WTC11 (cell line): ENCODE data around the gene TNIK. TPM values are rescaled to one million over a fixed set of nuclear protein-coding genes. Genes with fewer than 3 reads are reported as not detected.
"Not testable (repeated sequence)": the region's sequence is repeated elsewhere in the genome, so short reads cannot be mapped to it uniquely, and the experiment has no call there.

Source experiments
- ATAC-seq: fragments of 200-7000 bp; cut with Tn5 transposase; 2 replicates; pipeline ENCODE4 v1.10.0; 2021; ENCODE audit warnings: mild to moderate bottlenecking, moderate library complexity
- CTCF ChIA-PET: fragments of 300-600 bp; sonication (Branson Sonifier 250); formaldehyde crosslinking; loops from one replicate; lab custom pipeline; 2021; ENCODE audit warnings: antibody characterized with exemption; lab: Charles Lee
- POLR2A ChIA-PET: fragments of 350-600 bp; sonication (Branson Sonifier 250); formaldehyde crosslinking; loops from one replicate; lab custom pipeline; 2021; ENCODE audit warnings: antibody characterized with exemption; lab: Charles Lee
- DNase-seq: peaks from one replicate; pipeline ENCODE4 v3.0.0; 2021; ENCODE audit warnings: low spot score
- H3K27ac Mint-ChIP-seq: 2 replicates; pipeline ENCODE4 v1.8.0; 2021; ENCODE audit warnings: mixed read lengths
- H3K27me3 Mint-ChIP-seq: 2 replicates; pipeline ENCODE4 v1.8.0; 2021; ENCODE audit warnings: low read depth, mild to moderate bottlenecking, moderate library complexity, mixed read lengths
- H3K36me3 Mint-ChIP-seq: 2 replicates; pipeline ENCODE4 v1.8.0; 2021; ENCODE audit warnings: mixed read lengths
- H3K4me1 Mint-ChIP-seq: 2 replicates; pipeline ENCODE4 v1.8.0; 2022; ENCODE audit warnings: mixed read lengths
- H3K4me3 Mint-ChIP-seq: 2 replicates; pipeline ENCODE4 v1.8.0; 2021; ENCODE audit warnings: mild to moderate bottlenecking, moderate library complexity, mixed read lengths
- H3K9me3 Mint-ChIP-seq: 2 replicates; pipeline ENCODE4 v1.8.0; 2021; ENCODE audit warnings: mixed read lengths
- E2F5 ChIP-seq: sonication (generic); formaldehyde crosslinking; IDR thresholded peaks from 2 replicates; pipeline ENCODE4 v1.8.1; 2022; ENCODE audit warnings: mild to moderate bottlenecking, moderate library complexity, missing genetic modification reagents
- FOXK1 ChIP-seq: sonication (generic); formaldehyde crosslinking; IDR thresholded peaks from 2 replicates; pipeline ENCODE4 v1.8.0; 2022; ENCODE audit warnings: mild to moderate bottlenecking, moderate library complexity, missing genetic modification reagents
- HMGA2 ChIP-seq: fragments of 250-450 bp; sonication (Bioruptor Pico); IDR thresholded peaks from 2 replicates; pipeline ENCODE4 v1.4.0; 2021; ENCODE audit warnings: mild to moderate bottlenecking, moderate library complexity
- HMGXB4 ChIP-seq: sonication (generic); formaldehyde crosslinking; IDR thresholded peaks from 2 replicates; pipeline ENCODE4 v1.8.1; 2023; ENCODE audit warnings: mild to moderate bottlenecking, moderate library complexity, missing genetic modification reagents
- NFATC4 ChIP-seq: fragments of 250-450 bp; sonication (Bioruptor Pico); IDR thresholded peaks from 2 replicates; pipeline ENCODE4 v1.9.0; 2021; ENCODE audit warnings: mild to moderate bottlenecking
- NFE2L1 ChIP-seq: sonication (generic); formaldehyde crosslinking; IDR thresholded peaks from 2 replicates; pipeline ENCODE4 v1.8.1; 2023; ENCODE audit warnings: missing genetic modification reagents
- NR3C1 ChIP-seq: sonication (generic); formaldehyde crosslinking; conservative IDR thresholded peaks from 2 replicates; pipeline ENCODE4 v1.8.1; 2023; ENCODE audit warnings: low read depth, mild to moderate bottlenecking, missing genetic modification reagents
- TCF7 ChIP-seq: sonication (generic); formaldehyde crosslinking; IDR thresholded peaks from 2 replicates; pipeline ENCODE4 v1.8.0; 2022; ENCODE audit warnings: mild to moderate bottlenecking, low read depth, missing genetic modification reagents, moderate library complexity
- total RNA-seq: library from RNA; stranded (reverse); gene quantifications from 3 replicates; pipeline ENCODE4 v1.2.3, GENCODE V29; 2021
- TF ChIP-seq, protein P1 (sequence below): sonication (generic); formaldehyde crosslinking; IDR thresholded peaks from 2 replicates; pipeline ENCODE4 v1.8.0; 2023; ENCODE audit warnings: missing genetic modification reagents
- TF ChIP-seq, protein P2 (sequence below): sonication (generic); formaldehyde crosslinking; IDR thresholded peaks from 2 replicates; pipeline ENCODE4 v1.8.0; 2022; ENCODE audit warnings: mild to moderate bottlenecking, missing genetic modification reagents

Gene TNIK
- total RNA-seq, 1 experiment from 2014 or later: 50.3 TPM

DNA sequence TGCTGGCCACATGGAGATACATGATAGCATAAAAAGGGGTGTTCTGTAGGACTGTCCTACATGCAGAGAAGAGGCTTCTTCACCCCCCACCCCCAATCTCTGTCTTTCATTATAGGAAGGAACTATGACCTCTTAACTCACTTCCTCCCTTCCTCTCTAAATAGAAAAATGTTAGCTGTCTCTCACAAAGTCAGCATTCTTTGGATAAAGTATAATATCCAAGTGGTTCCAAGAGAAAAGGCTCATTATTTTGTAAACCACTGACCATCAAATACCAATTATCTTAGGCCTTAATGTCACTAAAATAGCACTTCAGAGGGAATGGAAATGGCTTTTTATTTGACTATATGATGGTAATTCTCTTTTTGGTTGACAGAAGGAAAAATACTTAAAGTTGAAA, 338.4 kb downstream of the TNIK start:
- peaks cover 5% of the 10 kb centered on the region for H3K27me3 Mint-ChIP-seq
- POLR2A ChIA-PET: interaction anchor here (0.6 to 1.1 kb wide), 3 partner anchors 12 to 625 kb away, joined by 3 to 6 read pairs (median 4); no protein-coding TSS in a partner anchor
- H3K4me3 Mint-ChIP-seq: no peak overlapping the region
- ATAC-seq: no peak
- H3K9me3 Mint-ChIP-seq: peaks cover 7% of the 10 kb centered on the region
- peaks cover 62% of the 10 kb centered on the region for H3K36me3 Mint-ChIP-seq
- no peak for DNase-seq
- TF ChIP-seq FOXK1 (CRISPR knock-in tag): no peak
- no peak for TF ChIP-seq NFATC4 (CRISPR knock-in tag)
- no peak for TF ChIP-seq HMGXB4 (CRISPR knock-in tag)
- TF ChIP-seq, all 79 proteins: peak for 0
- Mint-ChIP-seq H3K27ac (no peak overlapping the region), H3K4me1 (peaks cover 6% of the 10 kb centered on the region)
- CTCF ChIA-PET: interaction anchor here (0.6 to 1.4 kb wide), 3 partner anchors 8 to 160 kb away, joined by 3 to 7 read pairs (median 4); no protein-coding TSS in a partner anchor

DNA sequence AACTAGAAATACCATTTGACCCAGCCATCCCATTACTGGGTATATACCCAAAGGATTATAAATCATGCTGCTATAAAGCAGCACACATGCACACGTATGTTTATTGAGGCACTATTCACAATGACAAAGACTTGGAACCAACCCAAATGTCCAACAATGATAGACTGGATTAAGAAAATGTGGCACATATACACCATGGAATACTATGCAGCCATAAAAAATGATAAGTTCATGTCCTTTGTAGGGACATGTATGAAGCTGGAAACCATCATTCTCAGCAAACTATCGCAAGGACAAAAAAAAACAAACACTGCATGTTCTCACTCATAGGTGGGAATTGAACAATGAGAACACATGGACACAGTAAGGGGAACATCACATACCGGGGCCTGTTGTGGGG, 340.8 kb downstream of the TNIK start:
- Mint-ChIP-seq H3K4me1 (peaks cover 14% of the 10 kb centered on the region), H3K36me3 (peaks cover 51% of the 10 kb centered on the region)
- CTCF ChIA-PET, POLR2A ChIA-PET, H3K27ac Mint-ChIP-seq, ATAC-seq, H3K27me3 Mint-ChIP-seq, DNase-seq, H3K4me3 Mint-ChIP-seq, H3K9me3 Mint-ChIP-seq: not testable (repeated sequence)

DNA sequence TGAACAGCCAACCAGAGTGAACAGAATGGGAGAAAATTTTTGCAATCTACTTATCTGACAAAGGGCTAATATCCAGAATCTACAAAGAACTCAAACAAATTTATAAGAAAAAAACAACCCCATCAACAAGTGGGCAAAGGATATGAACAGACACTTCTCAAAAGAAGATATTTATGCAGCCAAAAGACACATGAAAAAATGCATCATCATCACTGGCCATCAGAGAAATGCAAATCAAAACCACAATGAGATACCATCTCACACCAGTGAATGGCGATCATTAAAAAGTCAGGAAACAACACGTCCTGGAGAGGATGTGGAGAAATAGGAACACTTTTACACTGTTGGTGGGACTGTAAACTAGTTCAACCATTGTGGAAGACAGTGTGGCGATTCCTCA, 341.2 kb downstream of the TNIK start:
- peaks cover 14% of the 10 kb centered on the region for H3K4me1 Mint-ChIP-seq
- CTCF ChIA-PET, DNase-seq, H3K27me3 Mint-ChIP-seq, H3K27ac Mint-ChIP-seq, H3K4me3 Mint-ChIP-seq, POLR2A ChIA-PET, H3K9me3 Mint-ChIP-seq, ATAC-seq: not testable (repeated sequence)
- peaks cover 49% of the 10 kb centered on the region for H3K36me3 Mint-ChIP-seq

DNA sequence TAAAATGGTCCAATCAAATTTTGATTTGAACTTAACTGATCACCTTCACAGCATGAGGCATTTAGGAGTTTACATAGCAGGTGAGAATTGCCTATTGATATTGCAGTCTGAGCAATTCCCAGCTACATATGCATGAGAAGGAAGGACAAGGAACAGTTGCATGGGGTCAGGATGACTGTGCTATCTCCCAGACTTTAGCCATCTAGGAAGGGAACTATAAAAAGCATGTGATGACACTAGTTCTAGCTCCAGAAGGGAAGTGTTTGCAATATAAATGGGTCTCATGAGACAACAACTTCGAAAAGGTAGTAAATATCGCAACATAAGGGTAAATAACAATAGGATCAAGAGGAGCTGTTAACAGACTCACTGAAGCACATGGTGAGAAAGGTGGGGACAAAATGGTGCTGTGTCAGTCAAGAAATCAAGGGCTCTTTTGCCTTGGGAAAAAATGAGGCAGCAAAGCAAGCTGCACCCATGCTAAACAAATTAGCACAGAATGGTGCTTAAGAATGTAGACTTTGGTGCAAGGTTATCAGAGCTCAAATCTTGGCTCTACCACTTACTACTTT, 343.3 kb downstream of the TNIK start:
- H3K36me3 Mint-ChIP-seq: peaks cover 35% of the 10 kb centered on the region
- peaks cover 7% of the 10 kb centered on the region for H3K9me3 Mint-ChIP-seq
- no peak for DNase-seq
- peak; percentile 66 for ATAC-seq
- H3K27me3 Mint-ChIP-seq: peaks cover 9% of the 10 kb centered on the region
- H3K4me1 Mint-ChIP-seq: peaks cover 14% of the 10 kb centered on the region
- TF ChIP-seq E2F5 (CRISPR knock-in tag): no peak
- TF ChIP-seq, protein P1, sequence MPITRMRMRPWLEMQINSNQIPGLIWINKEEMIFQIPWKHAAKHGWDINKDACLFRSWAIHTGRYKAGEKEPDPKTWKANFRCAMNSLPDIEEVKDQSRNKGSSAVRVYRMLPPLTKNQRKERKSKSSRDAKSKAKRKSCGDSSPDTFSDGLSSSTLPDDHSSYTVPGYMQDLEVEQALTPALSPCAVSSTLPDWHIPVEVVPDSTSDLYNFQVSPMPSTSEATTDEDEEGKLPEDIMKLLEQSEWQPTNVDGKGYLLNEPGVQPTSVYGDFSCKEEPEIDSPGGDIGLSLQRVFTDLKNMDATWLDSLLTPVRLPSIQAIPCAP: no peak
- TF ChIP-seq, protein P2, sequence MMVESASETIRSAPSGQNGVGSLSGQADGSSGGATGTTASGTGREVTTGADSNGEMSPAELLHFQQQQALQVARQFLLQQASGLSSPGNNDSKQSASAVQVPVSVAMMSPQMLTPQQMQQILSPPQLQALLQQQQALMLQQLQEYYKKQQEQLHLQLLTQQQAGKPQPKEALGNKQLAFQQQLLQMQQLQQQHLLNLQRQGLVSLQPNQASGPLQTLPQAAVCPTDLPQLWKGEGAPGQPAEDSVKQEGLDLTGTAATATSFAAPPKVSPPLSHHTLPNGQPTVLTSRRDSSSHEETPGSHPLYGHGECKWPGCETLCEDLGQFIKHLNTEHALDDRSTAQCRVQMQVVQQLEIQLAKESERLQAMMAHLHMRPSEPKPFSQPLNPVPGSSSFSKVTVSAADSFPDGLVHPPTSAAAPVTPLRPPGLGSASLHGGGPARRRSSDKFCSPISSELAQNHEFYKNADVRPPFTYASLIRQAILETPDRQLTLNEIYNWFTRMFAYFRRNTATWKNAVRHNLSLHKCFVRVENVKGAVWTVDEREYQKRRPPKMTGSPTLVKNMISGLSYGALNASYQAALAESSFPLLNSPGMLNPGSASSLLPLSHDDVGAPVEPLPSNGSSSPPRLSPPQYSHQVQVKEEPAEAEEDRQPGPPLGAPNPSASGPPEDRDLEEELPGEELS (CRISPR knock-in tag): no peak
- TF ChIP-seq NR3C1 (CRISPR knock-in tag): no peak
- no peak for TF ChIP-seq HMGA2 (CRISPR knock-in tag)
- no peak for TF ChIP-seq TCF7 (CRISPR knock-in tag)
- peak; percentile 53; the same call in 1 of the 2 replicates for TF ChIP-seq NFE2L1 (CRISPR knock-in tag)
- ChIA-PET CTCF (interaction anchor here (1.1 to 1.5 kb wide), 2 partner anchors 67 to 497 kb away, joined by 4 to 6 read pairs; no protein-coding TSS in a partner anchor), POLR2A (no interaction called here)
- no peak overlapping the region for H3K4me3 Mint-ChIP-seq
- peak overlapping the region; percentile 80; the same call in 1 of the 2 replicates for H3K27ac Mint-ChIP-seq
